Endothelial cell of coronary artery (primary cell): Measurements from ENCODE around the gene XPNPEP3. TPM values are rescaled to one million over a fixed set of nuclear protein-coding genes. Genes with fewer than 3 reads are reported as not detected.

Experiments used
- total RNA-seq: library from RNA; depleted of rRNA; stranded (reverse); fragments of >200 nt; gene quantifications from 2 replicates; pipeline ENCODE4 v1.2.3, GENCODE V29; 2014

XPNPEP3 gene
- 3.9 and 8.0 TPM in 2 replicates for total RNA-seq

GRCh38 chr22:40856513-40857308 is at the start of gene XPNPEP3, which contains the start of gene ST13:
XPNPEP3 (plus strand) TSS chr22:40857148; CDS start chr22:40857182, 34 bp downstream.
ST13 (minus strand) TSS chr22:40856639; CDS start chr22:40856540, 99 bp downstream.

DNA sequence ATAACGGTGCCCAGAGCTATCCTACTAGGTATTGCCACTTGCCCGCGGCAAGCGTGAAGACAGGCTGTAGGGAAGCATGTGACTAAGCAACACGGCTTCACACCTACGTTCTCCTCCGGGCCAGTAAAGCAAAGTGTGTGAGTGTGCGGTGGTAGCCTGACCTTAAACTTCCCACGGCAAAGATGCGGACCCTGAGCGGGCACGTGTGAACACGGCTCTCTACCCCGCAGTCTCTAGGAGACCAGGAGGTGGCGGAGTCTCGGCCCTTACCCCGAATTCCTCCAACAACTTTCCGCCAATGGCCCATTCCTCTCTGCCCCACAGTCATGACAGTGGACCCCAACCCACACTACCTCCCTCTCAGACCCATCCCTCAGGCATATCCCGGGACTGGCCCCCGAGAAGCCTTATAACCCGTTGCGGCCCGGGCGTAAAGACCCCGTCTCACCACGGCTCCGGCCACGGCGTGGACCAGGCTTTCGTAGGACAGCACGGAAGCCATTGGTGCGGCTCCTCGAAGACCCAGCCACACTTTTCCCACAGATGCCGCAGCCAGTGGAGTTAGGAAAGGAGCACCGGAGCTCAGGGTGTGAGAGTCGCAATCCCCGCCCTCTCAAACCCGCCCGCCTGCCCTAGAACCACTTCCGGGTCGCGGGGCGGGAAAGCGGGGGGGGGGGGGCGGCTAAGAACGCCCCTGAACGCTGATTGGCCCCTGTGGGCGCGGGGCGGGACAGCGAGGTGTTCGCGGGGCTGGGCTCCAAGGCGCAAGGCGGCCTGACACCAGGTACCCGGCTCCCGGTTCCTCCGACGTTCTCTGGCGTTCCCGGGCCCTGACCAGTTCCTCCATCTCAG is 38.0 kb upstream of the XPNPEP3 start, which contains the start of gene SLC25A17:
Gene SLC25A17, minus strand, starts transcription at position 600 of the 852 bp plus-strand sequence. Its CDS starts 98 bp downstream, at position 502.

DNA sequence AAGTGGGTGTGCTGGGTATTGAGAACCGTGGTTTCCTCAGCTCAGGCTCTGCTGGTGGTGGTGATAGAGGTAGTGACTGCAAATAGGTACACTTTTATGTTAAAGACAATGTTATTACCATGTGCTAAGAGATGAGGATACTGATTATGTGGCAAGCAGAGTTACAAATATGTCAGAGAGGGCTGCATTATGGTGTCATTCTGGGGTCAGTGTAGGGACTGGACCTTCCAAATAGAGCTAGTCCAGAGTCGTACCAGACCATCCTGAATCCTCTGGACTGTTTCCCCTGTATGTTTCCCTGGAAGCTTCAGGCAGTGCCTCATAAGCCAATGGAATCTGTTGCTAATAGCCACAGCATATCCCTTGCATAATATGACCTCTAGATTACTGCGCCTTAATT is 5.1 kb downstream of the XPNPEP3 start, which contains the start of gene DNAJB7:
Gene DNAJB7, minus strand, starts transcription at position 101 of the 400 bp plus-strand sequence. CDS start 119 bp downstream, outside the sequence.

DNA sequence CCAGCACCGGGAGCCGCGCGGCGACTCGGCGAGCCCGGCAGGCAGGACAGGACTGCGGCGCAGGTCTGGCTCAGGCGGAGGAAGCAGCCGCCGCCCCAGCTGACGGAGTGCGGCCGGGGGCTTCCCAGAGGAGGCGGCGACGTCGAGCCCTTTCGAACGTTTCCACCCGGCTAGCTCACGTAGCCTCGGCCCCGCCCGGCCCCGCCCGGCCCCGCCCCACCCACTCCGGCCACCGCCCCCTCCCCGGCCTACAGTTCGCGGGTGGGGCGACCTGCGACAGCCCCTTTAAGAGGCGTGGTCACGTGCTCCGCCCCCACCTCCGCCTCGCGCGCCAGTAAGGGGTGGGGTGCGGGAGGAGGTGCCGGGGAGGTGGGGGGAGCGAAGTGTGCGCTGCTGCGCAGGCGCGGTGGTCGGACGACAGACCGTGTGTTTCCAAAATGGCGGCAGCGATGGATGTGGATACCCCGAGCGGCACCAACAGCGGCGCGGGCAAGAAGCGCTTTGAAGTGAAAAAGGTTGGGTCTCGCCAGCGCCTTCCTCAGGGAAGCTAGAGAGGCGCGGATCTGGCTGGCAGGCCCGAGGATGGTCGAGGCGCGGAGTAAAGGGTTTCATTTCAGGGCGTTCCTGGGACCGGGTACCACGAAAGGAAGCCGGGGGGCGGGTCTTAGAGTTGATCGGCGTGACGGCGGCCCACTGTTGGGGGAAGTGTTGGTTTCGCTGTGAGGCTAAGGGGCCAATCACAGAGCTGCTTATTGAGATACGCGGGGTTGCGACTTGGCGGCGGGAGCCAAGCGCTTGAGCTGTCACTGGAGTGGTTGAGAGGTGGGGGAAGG is 94.2 kb downstream of the XPNPEP3 start, which contains the start of gene RBX1:
Gene RBX1, plus strand, starts transcription at position 417 of the 833 bp plus-strand sequence. Its CDS starts 21 bp downstream, at position 438.

Other genes starting within 250 kb of the XPNPEP3 start
- gene MRTFA, start 220.4 kb upstream of the XPNPEP3 start, total RNA-seq, result 15.2 and 29.1 TPM in 2 replicates
- gene MCHR1, start 177.7 kb upstream of the XPNPEP3 start, total RNA-seq, result 0.28 TPM in 1 of 2 replicates, not detected in the other
- 11.0 and 11.9 TPM in 2 replicates for gene SLC25A17, start 37.8 kb upstream of the XPNPEP3 start, total RNA-seq
- gene ST13, start 509 bp upstream of the XPNPEP3 start, total RNA-seq, result 229 and 320 TPM in 2 replicates
- not detected in 2 replicates for gene DNAJB7, start 5.0 kb downstream of the XPNPEP3 start, total RNA-seq
- 59.9 and 69.1 TPM in 2 replicates for gene RBX1, start 94.2 kb downstream of the XPNPEP3 start, total RNA-seq
- 30.4 and 47.3 TPM in 2 replicates for gene EP300, start 235.4 kb downstream of the XPNPEP3 start, total RNA-seq